PC-9 (cell line): ENCODE data around the gene AKR7A3. TPM values are rescaled to one million over a fixed set of nuclear protein-coding genes. Genes with fewer than 3 reads are reported as not detected.

Experiments used
- BruUV-seq: library from RNA; stranded (reverse); fragments of 400-500 nt; replicated peaks from 2 replicates; lab custom pipeline; 2021; lab: Mats Ljungman, UMichigan
- CTCF ChIA-PET: fragments of 300-600 bp; sonication (Branson Sonifier 250); formaldehyde crosslinking; loops from one replicate; lab custom pipeline; 2022; ENCODE audit warnings: antibody characterized with exemption; lab: Charles Lee
- POLR2A ChIA-PET: fragments of 300-600 bp; sonication (Branson Sonifier 250); formaldehyde crosslinking; loops from one replicate; lab custom pipeline; 2022; ENCODE audit warnings: antibody characterized with exemption; ENCODE audit not compliant: unreplicated experiment; lab: Charles Lee
- DNase-seq, 2 experiments: peaks; one replicate each; pipeline versions ENCODE4 v3.0.0 to v3.0.0-alpha.2; 2015 to 2022; ENCODE audit warnings: mixed read lengths in 1 of 2
- H2AFZ ChIP-seq: fragments of 200-600 bp; sonication (generic); 2 replicates; pipeline ENCODE4 v1.8.1; 2017; ENCODE audit warnings: antibody characterized with exemption
- H3F3A ChIP-seq: fragments of 200-600 bp; sonication (generic); 2 replicates; pipeline ENCODE4 v1.8.1; 2017; ENCODE audit warnings: antibody characterized with exemption, mild to moderate bottlenecking, low read depth; ENCODE audit not compliant: insufficient read depth
- H3K27ac ChIP-seq: fragments of 200-600 bp; sonication (generic); 2 replicates; pipeline ENCODE4 v1.6.1; 2016; ENCODE audit warnings: mixed run types
- H3K27me3 ChIP-seq: fragments of 200-600 bp; sonication (generic); 2 replicates; pipeline ENCODE4 v1.6.1; 2016; ENCODE audit warnings: low read depth, mixed run types; ENCODE audit not compliant: insufficient read depth
- H3K36me3 ChIP-seq: fragments of 200-600 bp; sonication (generic); 2 replicates; pipeline ENCODE4 v1.6.1; 2016; ENCODE audit warnings: low read depth, mixed run types
- H3K4me1 ChIP-seq: fragments of 200-600 bp; sonication (generic); replicated peaks from 2 replicates; pipeline ENCODE4 v1.6.1; 2016; ENCODE audit warnings: mixed run types; ENCODE audit not compliant: insufficient read depth
- H3K4me2 ChIP-seq: fragments of 200-600 bp; sonication (generic); 2 replicates; pipeline ENCODE4 v1.6.1; 2017; ENCODE audit warnings: mixed run types
- H3K4me3 ChIP-seq: fragments of 200-600 bp; sonication (generic); 2 replicates; pipeline ENCODE4 v1.6.1; 2016; ENCODE audit warnings: mixed run types
- H3K79me2 ChIP-seq: fragments of 200-600 bp; sonication (generic); 2 replicates; pipeline ENCODE4 v1.6.1; 2017; ENCODE audit warnings: low read depth, mixed run types
- H3K9me2 ChIP-seq: fragments of 200-600 bp; sonication (generic); 2 replicates; pipeline ENCODE4 v1.8.1; 2017; ENCODE audit warnings: mild to moderate bottlenecking; ENCODE audit not compliant: insufficient read depth
- H3K9me3 ChIP-seq: fragments of 200-600 bp; sonication (generic); 2 replicates; pipeline ENCODE4 v1.8.1; 2016; ENCODE audit warnings: low read depth; ENCODE audit not compliant: insufficient read depth
- H4K20me1 ChIP-seq: fragments of 200-600 bp; sonication (generic); 2 replicates; pipeline ENCODE4 v1.8.1; 2017; ENCODE audit not compliant: insufficient read depth
- CTCF ChIP-seq: fragments of 200-600 bp; sonication (generic); conservative IDR thresholded peaks from 2 replicates; pipeline ENCODE4 v1.6.1; 2017; ENCODE audit warnings: mixed run types, antibody characterized with exemption, mild to moderate bottlenecking, moderate library complexity
- EZH2 ChIP-seq: fragments of 200-600 bp; sonication (generic); IDR thresholded peaks from 2 replicates; pipeline ENCODE4 v1.8.0; 2017; ENCODE audit warnings: antibody characterized with exemption, low read depth
- intact Hi-C: fragments of 100-400 bp; cut with micrococcal nuclease; formaldehyde crosslinking; loops from one replicate; pipeline ENCODE4 v1.10.0; 2022; ENCODE audit not compliant: unreplicated experiment
- total RNA-seq: library from RNA; stranded (reverse); gene quantifications from 2 replicates; pipeline ENCODE4 v1.2.3, GENCODE V29; 2021

AKR7A3 gene
- total RNA-seq, 1 experiment from 2014 or later: 1.9 TPM

GRCh38 chr1:19331262-19331878 is 42.8 kb upstream of the AKR7A3 start:
- H3K4me1 ChIP-seq: peaks cover under 1% of the 10 kb centered on the region; the same call in 1 of the 2 replicates
- no peak for TF ChIP-seq EZH2
- no peak for TF ChIP-seq CTCF
- ChIA-PET CTCF (no interaction called here), POLR2A (no interaction called here)
- H4K20me1 ChIP-seq: no peaks in the 10 kb centered on the region
- no peaks in the 10 kb centered on the region for H3F3A ChIP-seq
- no peak overlapping the region for H3K4me2 ChIP-seq
- no peaks in the 10 kb centered on the region for H3K79me2 ChIP-seq
- H3K4me3 ChIP-seq: no peak overlapping the region
- no peaks in the 10 kb centered on the region for H3K9me3 ChIP-seq
- H3K27ac ChIP-seq: no peak overlapping the region
- H2AFZ ChIP-seq: no peak overlapping the region
- no peak for DNase-seq
- BruUV-seq: no TSS peak
- H3K27me3 ChIP-seq: no peaks in the 10 kb centered on the region
- no peaks in the 10 kb centered on the region for H3K9me2 ChIP-seq
- H3K36me3 ChIP-seq: no peaks in the 10 kb centered on the region
- intact Hi-C loops: no loop called here

- Histone ChIP-seq H3K27ac (no peak overlapping the region), H3F3A (no peaks in the 10 kb centered on the region), H3K27me3 (no peaks in the 10 kb centered on the region), H3K36me3 (no peaks in the 10 kb centered on the region), H3K4me1 (no peaks in the 10 kb centered on the region; the same call in 1 of the 2 replicates), H4K20me1 (no peaks in the 10 kb centered on the region), H3K4me2 (no peak overlapping the region), H3K9me3 (no peaks in the 10 kb centered on the region), H2AFZ (no peak overlapping the region), H3K4me3 (no peak overlapping the region), H3K79me2 (no peaks in the 10 kb centered on the region), H3K9me2 (no peaks in the 10 kb centered on the region)
- BruUV-seq: no TSS peak
- POLR2A ChIA-PET: no interaction called here
- CTCF ChIA-PET: no interaction called here
- DNase-seq: no peak
- TF ChIP-seq CTCF: no peak
- no peak for TF ChIP-seq EZH2
- intact Hi-C loops: no loop called here
These were observed 42.0 kb upstream of the AKR7A3 start for GRCh38 chr1:19330449-19331135.

GRCh38 chr1:19329611-19330010 is 41.0 kb upstream of the AKR7A3 start:
- H3K36me3 ChIP-seq: no peaks in the 10 kb centered on the region
- no peaks in the 10 kb centered on the region for H3K9me2 ChIP-seq
- CTCF ChIA-PET: no interaction called here
- intact Hi-C loops: no loop called here
- no peak overlapping the region for H3K27ac ChIP-seq
- H2AFZ ChIP-seq: no peak overlapping the region
- H4K20me1 ChIP-seq: no peaks in the 10 kb centered on the region
- no peak for TF ChIP-seq EZH2
- no peak for TF ChIP-seq CTCF
- no peak for DNase-seq
- H3K4me2 ChIP-seq: no peak overlapping the region
- H3F3A ChIP-seq: no peaks in the 10 kb centered on the region
- no peaks in the 10 kb centered on the region; the same call in 1 of the 2 replicates for H3K4me1 ChIP-seq
- H3K27me3 ChIP-seq: no peaks in the 10 kb centered on the region
- POLR2A ChIA-PET: no interaction called here
- BruUV-seq: no TSS peak
- no peak overlapping the region for H3K4me3 ChIP-seq
- no peaks in the 10 kb centered on the region for H3K9me3 ChIP-seq
- no peaks in the 10 kb centered on the region for H3K79me2 ChIP-seq
